Measurements from ENCODE around the gene ZMAT5. TPM values are rescaled to one million over a fixed set of nuclear protein-coding genes. Genes with fewer than 3 reads are reported as not detected.
A peak's percentile ranks its signal among the peaks of the same experiment; 100 is the strongest.

Gene ZMAT5
- total and polyA plus RNA-seq, 2 of the 13 experiments (the other 11 are each of a cell fraction or from before 2014, with no cell fraction given) = 20.7 to 27.8 TPM

GRCh38 chr22:29767171-29768051, 604 bp upstream of the ZMAT5 start, which contains the start of gene UQCR10 (continued):
- TF ChIP-seq ZNF225 (CRISPR knock-in tag; IDR thresholded peaks at IDR 0.05) (peak; percentile 68; the same call in 1 of the 2 replicates), RAD21 (CRISPR knock-in tag; IDR thresholded peaks at IDR 0.05) (no peak), GMEB1 (CRISPR knock-in tag; IDR thresholded peaks at IDR 0.05; ENCODE audit: borderline replicate concordance) (peak; percentile 85; the same call in 1 of the 2 replicates), MAX (IDR thresholded peaks at IDR 0.05) (peak; percentile 19; the same call in 1 of the 2 replicates), FOXK1 (CRISPR knock-in tag; IDR thresholded peaks at IDR 0.05; ENCODE audit: borderline replicate concordance, low read depth) (no peak; the same call in 1 of the 2 replicates), SMARCE1 (IDR thresholded peaks at IDR 0.05; ENCODE audit: borderline replicate concordance) (no peak), CENPT (CRISPR knock-in tag; IDR thresholded peaks at IDR 0.05; ENCODE audit: low read depth) (no peak), RBFOX2 (IDR thresholded peaks at IDR 0.05; ENCODE audit: low read depth, low read length) (peak; percentile 73), ZNF224 (CRISPR knock-in tag; IDR thresholded peaks at IDR 0.05) (no peak), ZNF674 (CRISPR knock-in tag; IDR thresholded peaks at IDR 0.05; ENCODE audit: low read depth) (no peak), ZNF276 (CRISPR knock-in tag; IDR thresholded peaks at IDR 0.05; ENCODE audit: low read depth) (no peak; the same call in 1 of the 2 replicates), ELF4 (CRISPR knock-in tag; IDR thresholded peaks at IDR 0.05; ENCODE audit: borderline replicate concordance) (no peak), ZBTB40 (IDR thresholded peaks at IDR 0.05) (no peak), ZBTB40 (CRISPR knock-in tag; IDR thresholded peaks at IDR 0.05) (peak; percentile 47; the same call in 1 of the 2 replicates), HOXA7 (CRISPR knock-in tag; IDR thresholded peaks at IDR 0.05) (no peak)
